HG02759 (cell line): ENCODE measurements around the gene VTI1A.

Experiments
- ATAC-seq: cut with Tn5 transposase; IDR thresholded peaks from one replicate; pipeline ENCODE4 v1.9.1; 2021; ENCODE audit warnings: mild to moderate bottlenecking, moderate library complexity; ENCODE audit not compliant: unreplicated experiment

Gene VTI1A

DNA sequence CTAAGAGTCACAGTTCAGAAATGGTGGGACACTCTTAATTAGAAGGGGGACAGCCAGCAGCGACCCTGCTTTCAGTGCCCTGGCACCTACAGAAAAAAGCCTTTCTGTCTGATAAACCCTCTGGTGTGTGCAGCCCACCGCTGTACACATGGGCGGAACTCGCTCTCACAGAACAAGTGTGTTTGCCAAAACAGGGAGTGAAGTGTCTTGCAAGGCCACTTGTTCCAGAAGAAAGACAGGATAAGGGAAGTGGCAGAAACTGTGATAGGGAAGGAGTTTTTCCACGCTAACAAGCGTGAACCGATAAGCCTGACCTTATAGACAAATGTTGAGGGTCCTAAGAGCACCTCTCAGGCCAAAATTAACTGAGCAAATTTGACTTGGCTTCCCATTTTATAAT is 299.3 kb downstream of the VTI1A start:
- no peak for ATAC-seq

DNA sequence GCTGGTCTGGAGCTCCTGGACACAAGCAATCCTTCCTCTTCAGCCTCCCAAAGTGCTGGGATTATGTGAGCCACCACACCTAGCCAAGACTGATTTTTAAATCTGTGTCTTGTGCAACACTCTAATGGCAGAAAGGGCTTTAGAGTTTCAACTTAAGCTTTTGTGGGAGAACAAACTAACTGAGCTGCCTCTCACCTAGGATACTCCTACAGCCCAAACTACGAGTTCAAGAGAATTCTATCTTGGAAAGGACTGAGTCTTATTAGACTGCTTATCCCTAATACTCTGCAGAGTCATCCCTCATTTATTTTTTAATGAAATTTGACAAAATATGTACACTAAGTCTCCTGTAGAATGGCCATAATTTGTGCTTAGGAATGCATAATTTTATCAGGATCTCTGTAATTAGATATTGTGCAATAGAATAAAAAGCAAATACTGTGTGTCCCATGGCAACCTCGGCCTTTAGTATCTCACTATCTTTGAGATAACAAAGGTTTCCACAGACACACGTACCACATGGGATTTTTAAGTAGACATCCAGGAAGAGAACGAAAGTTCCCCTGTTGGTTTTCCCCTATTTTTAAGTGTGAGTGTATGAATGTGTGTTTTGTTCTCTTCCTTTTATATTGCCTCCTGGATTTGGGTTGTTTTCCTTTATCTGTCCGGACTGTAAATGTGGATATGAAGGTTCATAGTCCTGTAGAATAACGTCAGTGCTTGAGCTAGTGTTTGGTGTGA is 303.6 kb downstream of the VTI1A start:
- no peak for ATAC-seq

DNA sequence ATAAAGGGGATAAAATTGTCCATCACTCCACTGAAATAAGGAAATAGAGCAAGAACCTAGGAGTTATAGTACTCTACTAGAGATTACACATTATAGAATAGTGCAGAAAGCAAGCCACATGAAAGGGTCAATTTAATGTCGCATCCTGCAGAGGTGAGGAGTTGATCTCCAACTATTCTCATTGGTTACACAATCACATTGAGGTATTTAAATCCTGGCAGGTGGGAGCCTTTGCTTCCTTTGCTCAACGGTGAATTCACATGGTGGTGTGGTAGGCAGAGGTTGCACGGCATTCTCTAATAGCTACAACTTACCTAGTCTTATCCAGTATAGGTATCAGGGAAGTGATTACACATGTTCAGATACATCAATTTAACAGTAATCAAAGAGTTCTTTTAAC is 304.6 kb downstream of the VTI1A start:
- ATAC-seq, result no peak

DNA sequence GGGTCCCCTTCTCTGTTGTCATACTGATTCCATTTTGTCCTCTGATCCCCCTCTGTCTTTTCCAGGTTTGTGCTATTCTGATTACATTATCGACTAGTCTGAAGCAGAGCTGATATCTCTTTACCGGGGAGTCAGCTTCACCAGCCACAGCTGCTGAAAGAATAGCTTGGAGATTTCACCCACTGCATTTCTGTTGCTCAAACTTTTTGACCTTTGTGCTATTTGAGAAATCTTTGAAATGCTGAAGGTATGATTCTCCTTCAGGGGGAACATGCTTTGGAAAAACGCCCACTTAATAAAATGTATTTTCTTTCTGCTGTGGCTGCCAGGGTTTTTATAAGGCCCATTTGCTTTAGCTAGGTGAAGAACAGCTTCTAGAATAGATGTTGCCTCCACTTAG is 305.3 kb downstream of the VTI1A start:
- no peak for ATAC-seq

DNA sequence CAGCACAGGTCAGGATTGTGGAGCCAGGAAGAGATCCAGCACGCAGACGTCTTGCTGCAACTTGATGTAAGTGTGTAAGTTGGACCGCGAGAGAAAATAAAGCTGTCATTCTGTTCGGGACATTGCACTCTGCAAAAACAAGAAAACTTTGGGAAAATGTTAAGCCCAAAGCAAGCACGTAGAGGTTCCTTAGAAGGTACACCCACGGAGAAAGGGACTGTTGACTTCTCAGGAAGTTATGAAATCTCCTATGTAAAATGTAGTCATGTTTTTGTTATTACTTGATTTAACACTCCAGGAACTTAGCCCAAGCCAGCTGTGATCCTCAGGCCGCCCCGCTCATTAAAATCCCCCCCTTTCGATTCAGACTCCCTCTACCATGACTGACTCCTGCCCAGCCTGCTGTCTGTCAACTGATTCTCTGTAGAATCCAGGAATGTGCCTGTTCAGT is 307.0 kb downstream of the VTI1A start:
- no peak for ATAC-seq

DNA sequence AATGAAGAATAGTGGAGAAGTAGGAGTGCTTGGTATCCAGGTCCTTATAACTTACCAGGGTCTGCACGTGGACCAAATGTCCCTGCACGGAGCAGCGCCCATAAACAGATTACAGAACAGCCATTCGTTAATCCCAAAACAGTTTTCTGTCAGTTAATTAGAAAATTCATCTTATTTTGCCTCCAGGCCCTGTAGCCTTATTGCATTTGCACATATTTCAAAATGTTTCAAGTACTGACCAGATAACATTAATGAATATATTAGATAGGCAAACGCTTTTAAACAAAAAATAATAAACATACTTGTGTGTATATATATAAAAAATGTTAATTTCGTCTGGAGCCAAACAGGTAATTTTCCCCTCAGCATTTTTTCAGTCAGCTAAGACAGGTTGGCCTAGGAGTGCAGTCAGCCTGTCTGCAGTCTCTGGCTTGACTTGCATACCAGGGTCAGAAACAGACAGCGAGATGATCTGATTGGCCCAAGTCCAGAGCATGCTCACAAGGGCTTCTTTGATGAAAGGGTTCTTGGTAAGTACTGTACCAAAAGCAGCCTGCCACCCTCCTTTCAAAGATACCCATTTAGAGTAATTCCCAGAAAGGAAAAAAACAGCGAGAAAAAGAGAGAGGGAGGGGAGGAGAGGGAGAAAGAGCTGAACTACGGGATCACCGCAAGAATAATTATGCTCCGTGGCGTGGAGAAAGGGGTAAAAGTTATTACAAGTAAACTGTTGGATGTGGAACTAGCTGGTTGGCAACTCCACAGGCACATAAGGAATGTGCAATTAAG is 308.6 kb downstream of the VTI1A start:
- no peak for ATAC-seq

DNA sequence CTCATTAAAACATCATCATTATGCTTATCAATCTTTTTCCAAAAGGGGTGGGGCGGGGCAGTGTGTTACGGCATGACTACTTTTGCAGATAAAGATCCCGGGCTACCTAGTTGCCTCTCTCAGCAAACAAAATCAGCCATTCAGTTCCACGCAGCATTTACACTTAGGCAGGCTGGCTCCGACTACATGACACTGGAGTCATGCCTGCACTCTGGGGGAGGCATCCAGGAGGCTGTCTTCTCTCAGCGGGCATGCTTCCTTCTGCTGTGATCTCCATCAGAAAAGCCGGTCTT is 309.2 kb downstream of the VTI1A start:
- ATAC-seq, result no peak

DNA sequence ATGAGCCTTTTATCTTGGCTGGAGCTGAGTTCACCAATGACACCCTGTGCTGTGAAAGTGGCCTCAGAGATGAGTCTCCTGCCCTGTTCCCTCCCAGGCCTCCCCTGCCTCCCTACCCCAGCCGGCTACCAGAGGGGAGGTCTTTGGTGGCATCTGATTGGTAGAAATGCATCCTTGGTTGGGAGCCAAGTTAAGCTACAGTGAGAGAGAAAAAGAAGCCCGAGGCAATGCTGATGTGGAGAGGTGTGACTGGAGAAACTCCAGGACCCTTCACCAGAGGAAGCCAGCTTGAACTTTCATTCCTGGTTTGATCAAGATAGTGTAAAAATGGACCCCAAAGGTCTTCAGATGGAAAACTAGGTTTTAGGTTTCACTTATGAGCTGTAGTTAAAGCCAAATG is 311.9 kb downstream of the VTI1A start:
- ATAC-seq, result no peak

DNA sequence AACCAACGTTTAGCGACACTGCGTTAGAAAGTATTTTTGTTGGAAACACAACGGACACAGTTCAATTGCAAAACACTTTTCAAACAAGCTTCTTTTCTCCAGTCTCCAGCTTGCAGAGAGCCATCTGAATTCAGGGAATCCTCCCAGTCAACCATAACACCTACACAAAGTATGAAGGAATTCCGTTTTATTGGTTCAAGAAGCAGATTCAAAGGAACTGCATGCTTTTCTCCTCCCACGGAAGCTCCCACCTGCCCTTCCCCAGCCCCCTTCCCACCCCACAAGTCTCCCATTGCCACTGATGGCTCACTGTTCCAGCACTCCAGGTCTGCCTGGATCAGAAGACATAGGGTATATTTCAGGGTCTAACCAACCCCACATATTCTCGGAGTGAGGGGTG is 312.5 kb downstream of the VTI1A start:
- no peak for ATAC-seq

DNA sequence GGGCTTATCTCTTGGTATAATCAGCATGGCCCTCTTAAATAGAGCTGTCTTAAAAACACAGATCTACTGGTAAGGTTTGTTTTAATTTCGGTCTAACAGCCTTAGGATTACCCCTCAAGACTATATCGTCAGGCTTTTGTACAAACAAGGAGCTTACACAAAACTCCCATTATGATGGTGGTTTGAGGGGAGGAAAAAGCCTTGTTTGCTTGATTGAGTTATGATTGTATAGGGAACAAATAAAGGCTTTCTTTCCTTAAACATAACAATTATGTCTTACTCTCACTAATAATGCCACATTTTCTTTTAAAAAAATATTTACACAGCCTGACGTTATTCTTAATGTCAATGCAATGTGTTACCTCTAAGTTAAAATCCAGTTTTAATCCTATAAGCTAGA is 314.2 kb downstream of the VTI1A start:
- no peak for ATAC-seq

DNA sequence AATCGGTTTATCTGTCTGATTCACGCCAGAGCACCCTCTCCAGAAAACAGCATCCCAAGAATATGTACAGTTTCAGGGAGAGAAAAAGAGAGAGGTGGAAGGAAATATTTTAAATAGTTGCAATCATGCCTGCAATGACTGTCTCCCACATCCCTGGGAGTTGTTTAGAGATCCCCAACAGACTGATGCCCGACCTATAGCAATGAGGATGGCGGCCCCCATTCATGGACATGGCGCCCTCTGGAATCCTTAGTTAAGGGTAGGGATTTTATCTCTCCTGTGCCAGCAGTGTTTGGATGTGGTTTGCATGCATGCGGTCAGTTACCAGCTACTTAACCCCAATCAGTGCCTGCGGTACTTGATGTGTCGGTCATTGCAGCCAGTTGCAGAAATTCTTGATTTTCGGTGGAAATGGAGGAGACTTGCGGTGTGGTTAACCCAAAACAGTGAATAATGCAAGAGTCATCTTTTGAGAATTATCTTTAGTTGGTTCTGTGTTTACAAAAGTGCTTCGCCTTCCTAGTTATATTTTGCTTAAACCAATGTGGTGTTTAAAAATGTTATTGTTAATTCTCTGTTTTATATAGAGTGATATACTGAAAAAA is 317.0 kb downstream of the VTI1A start:
- no peak for ATAC-seq

DNA sequence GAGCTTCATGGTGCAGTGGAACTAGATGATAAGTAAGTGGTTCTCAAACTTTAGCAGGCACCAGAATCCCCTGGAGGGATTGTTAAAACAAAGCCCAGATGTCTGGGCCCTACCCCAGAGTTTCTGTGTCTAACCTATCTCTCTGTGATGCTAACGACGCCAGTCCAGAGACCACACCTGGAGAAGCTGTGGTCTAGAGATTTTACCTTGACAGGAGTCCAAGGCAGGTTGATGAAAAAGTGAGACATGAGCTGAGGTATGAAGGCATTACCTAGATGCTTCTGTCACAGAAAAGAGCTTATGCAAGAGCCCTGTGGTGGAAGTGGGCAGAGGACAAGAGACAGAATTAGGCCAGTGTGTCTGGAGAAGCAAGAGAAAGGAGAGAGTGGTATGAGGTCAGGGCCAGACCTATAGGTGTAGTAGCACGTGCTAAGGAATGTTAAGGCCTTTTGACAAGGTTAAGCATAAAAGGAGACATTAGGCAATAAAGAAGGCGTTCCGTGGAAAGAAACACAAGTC is 318.8 kb downstream of the VTI1A start:
- no peak for ATAC-seq

DNA sequence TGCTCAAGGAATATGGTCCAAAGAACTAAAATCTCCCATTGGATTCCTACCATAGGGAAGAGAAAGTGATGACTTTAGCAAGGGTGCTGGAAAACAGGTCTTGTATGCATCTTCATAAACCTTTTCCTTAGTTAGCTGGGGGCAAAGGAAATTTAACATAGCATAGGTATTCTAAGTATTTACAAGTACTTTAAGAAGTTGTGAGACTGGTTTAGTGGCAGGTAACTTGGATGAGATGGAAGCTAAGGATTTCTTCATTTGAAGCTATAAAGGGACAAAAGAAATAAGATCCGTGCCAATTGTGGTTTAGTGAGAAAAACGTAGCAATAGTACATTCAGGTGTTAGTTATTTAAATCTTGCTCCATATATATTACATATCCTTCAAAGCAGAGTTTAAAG is 319.6 kb downstream of the VTI1A start:
- no peak for ATAC-seq

DNA sequence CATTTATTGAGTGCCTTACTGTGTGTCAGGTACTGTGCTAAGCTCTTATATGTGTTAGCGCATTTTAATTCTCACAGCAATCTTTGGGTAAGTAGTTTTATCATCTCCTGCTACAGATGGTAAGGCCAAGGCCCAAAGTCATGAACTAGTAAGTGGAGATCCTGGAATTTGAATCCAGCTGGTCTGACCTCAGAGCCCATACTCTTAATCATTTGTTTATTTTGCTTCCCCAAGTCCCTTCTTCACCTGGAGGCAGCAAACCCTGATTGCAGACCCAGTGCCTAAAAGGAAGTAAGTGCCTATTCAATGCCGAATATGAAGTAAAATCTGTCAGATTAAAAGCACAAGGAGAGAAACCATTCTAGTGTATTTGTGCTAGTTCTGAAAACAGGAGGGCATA is 320.1 kb downstream of the VTI1A start:
- ATAC-seq, result no peak

DNA sequence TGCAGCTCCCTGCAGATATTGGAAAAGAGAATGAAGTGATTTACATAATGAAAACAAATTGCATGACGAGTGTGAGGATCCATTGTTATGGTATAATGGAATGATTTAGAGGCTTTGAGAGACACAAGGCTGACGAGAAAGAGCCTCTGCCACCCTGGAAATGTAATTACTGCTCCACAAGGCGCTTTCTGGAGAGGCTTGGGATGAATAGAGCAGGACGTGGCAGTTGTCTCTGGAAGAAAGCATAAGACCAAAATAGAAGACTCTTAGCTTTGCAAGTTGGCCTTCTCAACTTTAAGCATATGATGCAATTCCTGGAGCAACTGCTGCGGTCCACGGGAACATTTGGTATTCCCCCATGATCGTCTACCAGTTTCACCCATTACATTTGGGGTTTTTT is 321.1 kb downstream of the VTI1A start:
- ATAC-seq, result no peak

DNA sequence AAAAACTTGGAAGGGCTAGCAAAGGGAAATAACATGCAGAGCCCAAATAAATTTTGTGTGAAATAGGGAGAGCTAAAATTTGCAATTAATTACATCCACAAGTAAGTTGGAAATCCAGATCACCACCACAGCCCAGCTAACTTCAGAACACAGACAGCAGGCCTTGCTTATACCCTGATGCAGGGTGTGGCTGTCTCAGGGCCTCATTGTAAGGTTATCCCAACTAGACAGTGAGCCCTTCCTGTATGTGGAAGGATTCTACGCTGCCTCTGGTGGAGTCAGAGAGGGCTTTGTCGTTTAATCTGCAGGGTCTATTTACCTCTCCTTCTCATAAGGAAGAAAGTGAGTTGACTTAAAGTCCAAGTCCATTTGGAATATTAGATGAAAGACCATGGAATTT is 322.1 kb downstream of the VTI1A start:
- ATAC-seq, result no peak

DNA sequence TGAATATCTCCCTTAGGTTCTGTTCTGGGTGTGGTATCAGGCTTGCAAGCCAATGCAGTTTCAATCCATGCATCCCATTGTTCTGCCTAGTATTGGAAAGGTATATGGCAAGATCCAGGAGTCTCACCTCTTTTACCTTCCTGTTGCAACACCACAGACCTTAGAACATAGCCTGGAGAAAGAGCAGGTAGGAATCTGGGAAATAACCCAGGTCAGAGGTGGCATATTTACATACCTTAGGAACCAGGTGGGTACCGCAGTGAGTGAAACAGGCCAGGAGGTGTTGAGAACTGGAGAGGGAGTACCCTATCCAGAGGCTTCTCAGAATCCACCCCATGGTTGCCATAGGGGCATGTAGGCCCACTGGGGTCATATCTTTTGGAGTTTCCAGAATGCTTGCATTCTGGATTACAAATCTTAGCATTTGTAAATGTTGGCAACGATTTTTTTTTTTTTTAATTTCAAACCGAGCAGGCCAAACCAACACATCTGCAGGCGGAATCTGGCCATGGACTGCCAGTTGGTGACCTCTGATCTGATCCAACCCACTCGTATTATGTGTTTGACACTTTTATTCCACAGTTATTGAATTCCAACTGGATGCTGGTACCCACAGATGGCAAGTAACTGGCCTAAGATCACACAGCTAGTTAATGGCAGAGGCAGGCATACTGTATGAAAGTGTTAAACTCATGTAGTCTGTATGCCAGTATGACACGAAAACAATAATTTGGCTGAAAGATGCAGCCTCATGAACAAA is 322.8 kb downstream of the VTI1A start:
- ATAC-seq, result no peak

DNA sequence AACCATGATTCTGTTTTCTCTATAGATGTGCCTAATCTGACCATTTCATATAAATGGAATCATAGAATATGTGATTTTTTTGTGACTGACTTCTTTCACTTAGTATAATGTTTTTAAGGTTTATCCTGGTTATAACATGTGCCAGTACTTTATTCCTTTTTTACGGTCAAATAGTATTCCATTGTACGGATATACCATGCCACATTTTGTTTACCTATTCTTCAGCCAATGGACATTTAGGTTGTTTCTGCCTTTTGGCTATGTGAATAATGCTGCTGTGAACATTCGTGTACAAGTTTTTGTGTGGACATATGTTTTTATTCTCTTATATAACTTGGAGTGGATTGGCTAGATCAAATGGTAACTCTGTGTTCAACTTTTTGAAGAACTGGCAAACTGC is 324.7 kb downstream of the VTI1A start:
- ATAC-seq, result no peak

DNA sequence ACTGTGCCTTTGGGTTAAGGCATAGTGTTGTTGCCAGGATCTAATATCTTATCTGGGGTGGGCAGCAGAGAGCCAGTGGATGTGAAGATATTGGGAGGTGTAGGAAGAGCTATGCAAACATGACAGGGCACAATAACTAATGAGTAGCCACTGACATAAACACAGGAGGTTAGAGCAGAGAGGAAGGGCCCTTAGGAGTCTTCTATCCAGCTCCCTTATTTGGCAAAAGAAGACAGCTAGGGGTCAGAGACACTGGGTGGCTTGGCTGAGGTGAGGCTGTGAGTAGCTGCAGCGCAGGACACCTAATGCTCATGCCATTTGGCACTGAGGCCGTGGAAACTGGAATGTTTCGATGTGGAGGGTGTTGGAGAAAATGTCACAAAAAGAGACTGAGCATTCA is 326.8 kb downstream of the VTI1A start:
- no peak for ATAC-seq

DNA sequence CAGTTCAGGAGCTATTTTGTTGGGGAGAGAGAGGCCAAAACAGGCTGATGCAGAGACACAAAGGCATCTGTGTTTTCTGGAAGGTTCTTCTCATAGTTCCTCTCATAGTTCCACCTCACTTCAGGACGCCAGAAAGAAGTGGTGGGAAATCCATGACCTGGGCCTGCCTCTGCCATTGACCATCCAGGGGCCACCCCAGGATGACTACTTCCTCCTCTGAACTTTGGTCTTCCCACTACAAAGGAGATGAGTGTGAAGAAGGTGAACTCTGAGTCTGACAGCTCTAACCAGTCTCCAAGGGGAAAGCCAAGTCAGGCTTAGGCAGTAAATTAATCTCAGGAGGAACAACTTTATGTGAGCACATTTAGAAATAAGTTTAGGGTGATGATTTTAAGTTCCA is 327.2 kb downstream of the VTI1A start:
- no peak for ATAC-seq

DNA sequence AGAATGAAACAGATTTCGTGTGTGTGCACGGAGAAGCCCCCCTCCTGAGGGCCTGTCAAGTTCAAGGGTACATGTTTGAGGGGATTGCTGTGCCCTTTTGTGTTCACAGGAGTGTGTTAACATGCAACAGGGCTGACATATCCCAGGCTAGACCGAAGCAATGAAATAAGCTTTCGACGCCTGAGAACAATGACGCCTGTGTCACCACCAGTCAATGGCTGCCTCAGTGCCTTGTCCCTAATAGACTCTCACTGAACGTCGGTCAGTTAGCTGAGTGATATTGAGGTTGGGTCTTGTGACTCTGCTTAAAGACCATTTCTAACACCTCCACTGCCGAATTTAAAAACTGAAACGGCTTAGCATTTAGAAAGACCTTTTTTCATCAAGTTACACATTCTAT is 327.8 kb downstream of the VTI1A start:
- ATAC-seq, result no peak
